Activated T-helper 1 cell treated with anti-CD3 and anti-CD28 coated beads, Interleukin-12 subunit alpha, Interleukin-12 subunit beta, Interleukin-2, Interleukin-4 antibody, amounts not matched to agents 30 ng/mL and 10 ng/mL and 1 ng/mL, durations not matched to agents 14 hours and 24 hours and 36 hours (primary cell): ENCODE data around the gene PLA2G2F. TPM values are rescaled to one million over a fixed set of nuclear protein-coding genes. Genes with fewer than 3 reads are reported as not detected.
A peak's percentile ranks its signal among the peaks of the same experiment; 100 is the strongest.

ENCODE experiments used
- DNase-seq: peaks from one replicate; pipeline ENCODE4 v3.0.0; 2021; ENCODE audit warnings: low spot score
- H3K27ac Mint-ChIP-seq: one replicate; pipeline ENCODE4 v1.8.0; 2021; ENCODE audit warnings: mild to moderate bottlenecking, mixed read lengths
- H3K27me3 Mint-ChIP-seq: one replicate; pipeline ENCODE4 v1.8.0; 2022; ENCODE audit warnings: mild to moderate bottlenecking, moderate library complexity, mixed read lengths; ENCODE audit not compliant: insufficient read depth
- H3K36me3 Mint-ChIP-seq: one replicate; pipeline ENCODE4 v1.8.0; 2021; ENCODE audit warnings: low read depth, mixed read lengths
- H3K4me1 Mint-ChIP-seq: one replicate; pipeline ENCODE4 v1.8.0; 2021; ENCODE audit warnings: low read depth, mixed read lengths
- H3K4me3 Mint-ChIP-seq: one replicate; pipeline ENCODE4 v1.8.0; 2021; ENCODE audit warnings: mild to moderate bottlenecking, moderate library complexity, mixed read lengths
- H3K9me3 Mint-ChIP-seq: one replicate; pipeline ENCODE4 v1.8.0; 2021; ENCODE audit warnings: mixed read lengths
- intact Hi-C: fragments of 100-400 bp; cut with micrococcal nuclease; formaldehyde crosslinking; loops from one replicate; pipeline ENCODE4 v1.15.1; 2024
- total RNA-seq: library from RNA; stranded (reverse); gene quantifications from 2 replicates; pipeline ENCODE4 v1.2.3, GENCODE V29; 2022

Gene PLA2G2F
- total RNA-seq, 1 donor from 2014 or later, result not detected

GRCh38 chr1:20152599-20152930 lies 13.4 kb downstream of the PLA2G2F start:
- no peaks in the 10 kb centered on the region for H3K9me3 Mint-ChIP-seq
- intact Hi-C loops, result loop anchor here (1.0 to 5.0 kb wide), 6 partner anchors 35 to 270 kb away; partner anchors contain the start of genes OTUD3, PLA2G2C and UBXN10
- peaks cover 17% of the 10 kb centered on the region for H3K4me1 Mint-ChIP-seq
- H3K36me3 Mint-ChIP-seq, result no peaks in the 10 kb centered on the region
- DNase-seq, result no peak
- peaks cover 2% of the 10 kb centered on the region for H3K27me3 Mint-ChIP-seq
- H3K4me3 Mint-ChIP-seq, result peak overlapping the region; percentile 73
- no peak overlapping the region for H3K27ac Mint-ChIP-seq

DNA sequence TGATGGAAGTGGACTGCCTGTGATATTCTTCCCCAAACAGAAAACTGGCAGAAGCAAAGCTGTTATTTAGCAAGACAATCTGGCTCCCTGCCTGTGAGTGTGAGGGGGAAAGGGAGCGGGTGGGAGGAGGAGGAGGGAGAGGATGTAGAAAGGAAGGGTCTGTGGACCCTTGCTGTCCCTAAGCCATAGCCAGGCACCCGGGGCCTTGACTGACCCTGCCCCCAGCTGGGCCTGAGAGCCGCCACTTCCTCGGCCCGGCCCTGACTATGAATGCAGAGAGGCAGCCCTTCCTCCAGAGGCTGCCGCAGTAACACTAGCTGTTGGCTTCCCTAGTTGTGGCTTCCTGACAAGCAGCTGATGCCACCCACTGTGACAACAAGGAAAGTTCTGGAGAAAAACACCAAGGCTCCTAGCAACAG lies 13.9 kb downstream of the PLA2G2F start:
- H3K27me3 Mint-ChIP-seq, result peaks cover 2% of the 10 kb centered on the region
- intact Hi-C loops, result loop anchor here (1.0 to 5.0 kb wide), 6 partner anchors 34 to 271 kb away; partner anchors contain the start of genes OTUD3, PLA2G2C and UBXN10
- H3K4me3 Mint-ChIP-seq, result no peak overlapping the region
- H3K4me1 Mint-ChIP-seq, result peaks cover 17% of the 10 kb centered on the region
- no peaks in the 10 kb centered on the region for H3K36me3 Mint-ChIP-seq
- H3K27ac Mint-ChIP-seq, result no peak overlapping the region
- no peaks in the 10 kb centered on the region for H3K9me3 Mint-ChIP-seq
- no peak for DNase-seq

- Mint-ChIP-seq H3K9me3 (peaks cover 6% of the 10 kb centered on the region), H3K27ac (peak overlapping the region; percentile 7), H3K36me3 (no peaks in the 10 kb centered on the region), H3K4me3 (no peak overlapping the region), H3K4me1 (peaks cover 17% of the 10 kb centered on the region), H3K27me3 (peaks cover 2% of the 10 kb centered on the region)
- intact Hi-C loops, result loop anchor here (5.0 kb wide), 1 partner anchor 33 kb away; the partner anchor contains the start of genes PLA2G2C and UBXN10
- no peak for DNase-seq
These were observed 15.2 kb downstream of the PLA2G2F start for GRCh38 chr1:20154301-20154831.

DNA sequence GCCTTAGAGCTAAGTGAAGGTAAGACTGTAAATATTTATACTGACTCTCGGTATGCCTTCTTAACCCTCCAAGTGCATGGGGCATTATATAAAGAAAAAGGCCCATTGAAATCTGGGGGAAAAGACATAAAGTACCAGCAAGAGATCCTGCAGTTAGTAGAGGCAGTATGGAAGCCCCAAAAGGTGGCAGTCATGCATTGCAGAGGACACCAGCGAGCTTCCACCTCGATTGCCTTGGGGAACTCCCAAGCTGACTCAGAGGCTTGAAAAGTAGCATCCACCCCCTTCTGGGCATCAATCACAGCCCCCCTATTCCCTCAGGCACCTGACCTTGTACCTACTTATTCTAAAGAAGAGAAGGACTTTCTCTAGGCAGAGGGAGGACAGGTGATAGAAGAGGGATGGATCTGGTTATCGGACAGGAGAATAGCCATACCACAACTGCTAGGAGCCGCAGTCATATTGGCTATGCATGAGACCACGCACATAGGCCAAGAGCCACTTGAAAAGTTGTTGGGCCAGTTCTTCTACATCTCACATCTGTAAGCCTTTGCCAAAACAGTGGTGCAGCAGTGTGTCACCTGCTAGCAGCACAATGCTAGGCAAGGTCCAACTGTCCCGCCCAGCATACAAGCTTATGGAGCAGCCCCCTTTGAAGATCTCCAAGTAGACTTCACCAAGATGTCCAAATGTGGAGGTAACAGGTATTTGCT lies 19.4 kb downstream of the PLA2G2F start:
- Mint-ChIP-seq H3K27me3 (peaks cover 2% of the 10 kb centered on the region), H3K4me3 (no peak overlapping the region)

DNA sequence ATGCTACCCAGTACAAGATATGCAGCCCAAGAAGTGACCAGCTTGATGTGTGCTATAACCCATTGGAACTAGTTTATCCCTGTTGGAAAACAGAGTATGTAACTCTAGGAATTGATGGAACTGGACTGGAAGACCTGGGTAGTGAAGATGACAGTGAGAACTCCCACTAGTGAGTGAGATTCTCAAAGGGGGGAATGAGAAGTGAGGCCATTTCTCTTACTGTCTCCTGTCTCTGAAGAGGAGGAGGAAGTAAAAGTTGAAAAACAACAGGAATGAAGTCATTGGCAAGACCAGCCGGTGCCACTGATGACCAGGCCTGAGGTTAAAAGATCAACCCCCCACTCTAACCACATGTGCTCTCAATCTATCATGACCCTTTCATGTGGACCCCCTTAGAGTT lies 20.9 kb downstream of the PLA2G2F start:
- Mint-ChIP-seq H3K4me3 (no peak overlapping the region), H3K36me3 (peaks cover 2% of the 10 kb centered on the region), H3K27me3 (peaks cover 2% of the 10 kb centered on the region), H3K27ac (no peak overlapping the region), H3K9me3 (peaks cover 31% of the 10 kb centered on the region), H3K4me1 (peaks cover under 1% of the 10 kb centered on the region)
- DNase-seq, result no peak
- intact Hi-C loops, result no loop called here

More for the DNA sequence above, 19.4 kb downstream of the PLA2G2F start:
- intact Hi-C loops, result no loop called here
- no peak overlapping the region for H3K27ac Mint-ChIP-seq
- DNase-seq, result no peak
- H3K4me1 Mint-ChIP-seq, result peaks cover 11% of the 10 kb centered on the region
- H3K9me3 Mint-ChIP-seq, result peaks cover 31% of the 10 kb centered on the region
- H3K36me3 Mint-ChIP-seq, result peaks cover 2% of the 10 kb centered on the region

GRCh38 chr1:20164694-20165202 lies 25.6 kb downstream of the PLA2G2F start:
- Mint-ChIP-seq H3K4me1 (peaks cover 11% of the 10 kb centered on the region), H3K27me3 (no peaks in the 10 kb centered on the region), H3K27ac (no peak overlapping the region), H3K4me3 (no peak overlapping the region), H3K9me3 (peaks cover 21% of the 10 kb centered on the region), H3K36me3 (peaks cover 2% of the 10 kb centered on the region)
- intact Hi-C loops, result loop anchor here (1.0 to 5.0 kb wide), 2 partner anchors 31 to 328 kb away; no protein-coding TSS in a partner anchor
- DNase-seq, result no peak

- H3K4me1 Mint-ChIP-seq, result peaks cover 11% of the 10 kb centered on the region
- peaks cover 4% of the 10 kb centered on the region for H3K27me3 Mint-ChIP-seq
- peaks cover 13% of the 10 kb centered on the region for H3K9me3 Mint-ChIP-seq
- H3K4me3 Mint-ChIP-seq, result no peak overlapping the region
- intact Hi-C loops, result loop anchor here (1.0 to 5.0 kb wide), 2 partner anchors 30 to 327 kb away; no protein-coding TSS in a partner anchor
- H3K36me3 Mint-ChIP-seq, result peaks cover 2% of the 10 kb centered on the region
- H3K27ac Mint-ChIP-seq, result no peak overlapping the region
- no peak for DNase-seq
These were observed 26.4 kb downstream of the PLA2G2F start for GRCh38 chr1:20165522-20165951.

DNA sequence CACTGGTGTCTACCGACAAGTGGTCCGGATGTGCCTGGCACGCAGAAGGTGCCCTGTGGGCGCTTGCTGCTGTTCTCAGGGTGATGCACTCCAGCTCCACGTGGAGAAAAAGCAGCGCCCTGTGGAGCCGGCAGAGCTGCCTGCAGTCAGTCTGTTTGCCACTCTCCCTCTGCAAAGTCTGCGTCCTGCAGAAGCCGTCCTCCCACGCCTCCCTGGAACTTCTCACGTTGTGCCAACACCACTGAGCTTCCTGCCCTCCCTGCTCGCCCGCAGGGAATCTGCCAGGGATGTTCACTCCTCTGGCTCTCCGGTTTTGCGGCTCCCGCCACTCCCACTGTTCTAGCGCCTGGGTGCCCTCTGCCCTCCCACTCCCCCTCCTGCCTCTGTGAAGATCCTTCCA lies 26.9 kb downstream of the PLA2G2F start:
- Mint-ChIP-seq H3K36me3 (peaks cover 2% of the 10 kb centered on the region), H3K27me3 (peaks cover 4% of the 10 kb centered on the region)

DNA sequence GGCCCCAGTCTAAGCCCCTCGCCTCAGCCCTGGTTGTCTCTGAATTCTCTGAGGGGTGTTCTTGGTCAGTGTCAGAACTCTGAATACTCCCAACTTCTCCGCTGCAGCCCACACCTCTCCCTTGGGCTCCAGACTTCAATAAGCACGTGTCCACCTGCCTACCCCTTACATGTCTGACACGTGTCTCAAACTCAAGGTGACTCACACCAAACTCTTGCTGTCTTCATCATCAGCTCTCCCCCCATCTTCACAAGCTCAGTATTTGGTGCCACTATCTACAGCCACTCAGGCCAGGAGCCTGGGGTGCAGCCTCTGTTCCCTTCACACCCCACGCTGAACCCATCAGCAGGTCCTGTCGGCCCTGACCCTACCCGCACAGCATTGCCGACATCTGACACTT lies 28.0 kb downstream of the PLA2G2F start:
- H3K4me3 Mint-ChIP-seq, result no peak overlapping the region

More for the DNA sequence above, 26.9 kb downstream of the PLA2G2F start:
- Mint-ChIP-seq H3K4me1 (peaks cover 11% of the 10 kb centered on the region), H3K9me3 (peaks cover 10% of the 10 kb centered on the region), H3K27ac (no peak overlapping the region), H3K4me3 (no peak overlapping the region)
- intact Hi-C loops, result loop anchor here (5.0 kb wide), 1 partner anchor 326 kb away; no protein-coding TSS in a partner anchor
- no peak for DNase-seq

GRCh38 chr1:20168564-20169491 lies 29.7 kb downstream of the PLA2G2F start:
- no peak overlapping the region for H3K27ac Mint-ChIP-seq
- intact Hi-C loops, result loop anchor here (5.0 kb wide), 1 partner anchor 323 kb away; no protein-coding TSS in a partner anchor
- DNase-seq, result no peak
- no peaks in the 10 kb centered on the region for H3K36me3 Mint-ChIP-seq
- H3K27me3 Mint-ChIP-seq, result peaks cover 4% of the 10 kb centered on the region
- H3K4me3 Mint-ChIP-seq, result no peak overlapping the region
- peaks cover 22% of the 10 kb centered on the region for H3K4me1 Mint-ChIP-seq
- H3K9me3 Mint-ChIP-seq, result no peaks in the 10 kb centered on the region

More for the DNA sequence above, 28.0 kb downstream of the PLA2G2F start:
- no peak for DNase-seq
- Mint-ChIP-seq H3K36me3 (no peaks in the 10 kb centered on the region), H3K27me3 (peaks cover 4% of the 10 kb centered on the region), H3K9me3 (peaks cover 7% of the 10 kb centered on the region), H3K4me1 (peaks cover 19% of the 10 kb centered on the region), H3K27ac (no peak overlapping the region)
- intact Hi-C loops, result loop anchor here (5.0 kb wide), 1 partner anchor 325 kb away; no protein-coding TSS in a partner anchor

- intact Hi-C loops, result loop anchor here (5.0 kb wide), 1 partner anchor 322 kb away; no protein-coding TSS in a partner anchor
- peaks cover 33% of the 10 kb centered on the region for H3K4me1 Mint-ChIP-seq
- peaks cover 4% of the 10 kb centered on the region for H3K27me3 Mint-ChIP-seq
- DNase-seq, result no peak
- H3K4me3 Mint-ChIP-seq, result no peak overlapping the region
- peaks cover under 1% of the 10 kb centered on the region for H3K36me3 Mint-ChIP-seq
- no peaks in the 10 kb centered on the region for H3K9me3 Mint-ChIP-seq
- H3K27ac Mint-ChIP-seq, result no peak overlapping the region
These were observed 30.8 kb downstream of the PLA2G2F start for GRCh38 chr1:20169932-20170331.

DNA sequence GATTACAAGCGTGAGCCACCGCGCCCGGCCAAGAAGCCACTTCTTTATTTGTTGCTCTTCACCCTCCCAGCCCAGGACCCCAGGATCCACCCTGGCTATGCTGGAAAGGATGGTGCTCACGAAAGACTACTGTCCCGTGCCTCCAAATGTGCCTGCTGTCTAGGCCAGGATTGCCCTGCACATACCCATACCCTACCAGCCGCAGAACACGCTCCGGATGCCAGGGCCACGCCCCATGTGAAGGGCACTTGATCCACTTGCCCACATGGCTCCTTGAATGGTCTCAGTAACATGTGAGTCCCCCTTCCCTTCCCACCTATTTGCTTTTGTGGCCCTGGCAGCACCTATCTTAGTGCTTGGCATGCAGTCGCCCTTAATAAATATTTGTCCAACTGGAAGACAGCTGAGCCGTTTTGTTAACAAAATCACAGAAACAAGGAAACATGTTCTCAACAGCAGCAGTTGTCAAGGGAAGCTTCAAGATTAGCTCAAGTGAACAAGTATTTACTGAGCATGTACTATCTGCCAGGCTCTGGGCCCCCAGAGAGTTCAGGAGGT lies 33.0 kb downstream of the PLA2G2F start:
- no peak overlapping the region for H3K4me3 Mint-ChIP-seq
- peaks cover 1% of the 10 kb centered on the region for H3K36me3 Mint-ChIP-seq
- intact Hi-C loops, result no loop called here

More for the DNA sequence above, 33.0 kb downstream of the PLA2G2F start:
- H3K27ac Mint-ChIP-seq, result no peak overlapping the region
- DNase-seq, result no peak
- H3K4me1 Mint-ChIP-seq, result peaks cover 40% of the 10 kb centered on the region
- peaks cover 4% of the 10 kb centered on the region for H3K27me3 Mint-ChIP-seq
- H3K9me3 Mint-ChIP-seq, result no peaks in the 10 kb centered on the region
